Activated CD8-positive, alpha-beta T cell treated with anti-CD3 and anti-CD28 coated beads for 36 hours (primary cell): ENCODE data around the gene PRR15L. TPM values are rescaled to one million over a fixed set of nuclear protein-coding genes. Genes with fewer than 3 reads are reported as not detected.
A peak's percentile ranks its signal among the peaks of the same experiment; 100 is the strongest.
"Not testable (repeated sequence)": the region's sequence is repeated elsewhere in the genome, so short reads cannot be mapped to it uniquely, and the experiment has no call there.

Source experiments
- ATAC-seq: fragments of 200-7000 bp; cut with Tn5 transposase; one replicate; pipeline ENCODE4 v1.10.0; 2021; ENCODE audit warnings: mild to moderate bottlenecking, moderate library complexity
- CTCF ChIA-PET: fragments of 350-600 bp; sonication (Branson Sonifier 250); formaldehyde crosslinking; loops from one replicate; lab custom pipeline; 2021; ENCODE audit warnings: antibody characterized with exemption; lab: Charles Lee
- POLR2A ChIA-PET: fragments of 350-600 bp; sonication (Branson Sonifier 250); formaldehyde crosslinking; loops from one replicate; lab custom pipeline; 2021; ENCODE audit warnings: antibody characterized with exemption; lab: Charles Lee
- DNase-seq: peaks from one replicate; pipeline ENCODE4 v3.0.0-alpha.2; 2020
- H3K27ac Mint-ChIP-seq: one replicate; pipeline ENCODE4 v1.8.0; 2021; ENCODE audit warnings: mild to moderate bottlenecking, mixed read lengths
- H3K27me3 Mint-ChIP-seq: one replicate; pipeline ENCODE4 v1.8.0; 2021; ENCODE audit warnings: mixed read lengths
- H3K36me3 Mint-ChIP-seq: one replicate; pipeline ENCODE4 v1.8.0; 2021; ENCODE audit warnings: low read depth, mixed read lengths
- H3K4me1 Mint-ChIP-seq: one replicate; pipeline ENCODE4 v1.8.0; 2021; ENCODE audit warnings: low read depth, mixed read lengths
- H3K4me3 Mint-ChIP-seq: one replicate; pipeline ENCODE4 v1.8.0; 2021; ENCODE audit warnings: mild to moderate bottlenecking, moderate library complexity, mixed read lengths
- H3K9me3 Mint-ChIP-seq: one replicate; pipeline ENCODE4 v1.8.0; 2021; ENCODE audit warnings: mixed read lengths
- CTCF ChIP-seq: fragments of 200-600 bp; IDR thresholded peaks from one replicate; pipeline ENCODE4 v1.8.0; 2022; ENCODE audit warnings: antibody characterized with exemption, mild to moderate bottlenecking
- intact Hi-C: fragments of 100-400 bp; cut with micrococcal nuclease; formaldehyde crosslinking; loops from one replicate; pipeline ENCODE4 v1.10.0; 2022
- total RNA-seq, 2 experiments: library from RNA; stranded (reverse); gene quantifications; one replicate each; pipeline ENCODE4 v1.2.3, GENCODE V29; 2021

The PRR15L gene
- total RNA-seq, 2 experiments from 2014 or later = not detected

GRCh38 chr17:47924785-47925677 lies 32.7 kb downstream of the PRR15L start:
- POLR2A ChIA-PET = interaction anchor here (1.1 kb wide), 1 partner anchor 25 kb away, joined by 3 read pairs; no protein-coding TSS in a partner anchor
- Mint-ChIP-seq H3K4me1 (no peaks in the 10 kb centered on the region), H3K36me3 (peaks cover 15% of the 10 kb centered on the region)

GRCh38 chr17:47919889-47920288 lies 37.8 kb downstream of the PRR15L start:
- intact Hi-C loops, H3K4me1 Mint-ChIP-seq, H3K27ac Mint-ChIP-seq, H3K36me3 Mint-ChIP-seq, DNase-seq, ATAC-seq, H3K4me3 Mint-ChIP-seq, POLR2A ChIA-PET, H3K27me3 Mint-ChIP-seq, H3K9me3 Mint-ChIP-seq: not testable (repeated sequence)
- CTCF ChIA-PET = interaction anchor here (1.3 to 2.0 kb wide), 3 partner anchors 12 to 30 kb away, joined by 3 to 8 read pairs (median 5); no protein-coding TSS in a partner anchor

More at GRCh38 chr17:47924785-47925677, 32.7 kb downstream of the PRR15L start:
- Mint-ChIP-seq H3K4me3 (no peak overlapping the region), H3K27me3 (no peaks in the 10 kb centered on the region), H3K9me3 (no peaks in the 10 kb centered on the region), H3K27ac (no peak overlapping the region)
- DNase-seq = no peak
- no peak for ATAC-seq
- CTCF ChIA-PET = interaction anchor here (2.3 kb wide), 1 partner anchor 45 kb away, joined by 9 read pairs; the partner anchor contains the start of gene CDK5RAP3
- no peak for TF ChIP-seq CTCF
- intact Hi-C loops = no loop called here

- POLR2A ChIA-PET = no interaction called here
- Mint-ChIP-seq H3K27ac (no peak overlapping the region), H3K36me3 (peaks cover 2% of the 10 kb centered on the region), H3K4me3 (no peak overlapping the region), H3K9me3 (no peaks in the 10 kb centered on the region), H3K27me3 (no peaks in the 10 kb centered on the region), H3K4me1 (no peaks in the 10 kb centered on the region)
- no peak for DNase-seq
- intact Hi-C loops = no loop called here
- TF ChIP-seq CTCF = no peak
- CTCF ChIA-PET = interaction anchor here (0.6 to 2.0 kb wide), 5 partner anchors 11 to 317 kb away, joined by 3 to 8 read pairs (median 5); no protein-coding TSS in a partner anchor
- ATAC-seq = no peak
Measured at GRCh38 chr17:47918991-47919390, 38.7 kb downstream of the PRR15L start.

GRCh38 chr17:47918006-47918405 lies 39.7 kb downstream of the PRR15L start:
- H3K4me3 Mint-ChIP-seq = no peak overlapping the region
- peak overlapping the region; percentile 47 for H3K27ac Mint-ChIP-seq
- no peak for ATAC-seq
- POLR2A ChIA-PET = interaction anchor here (0.6 kb wide), 1 partner anchor 732 kb away, joined by 3 read pairs; no protein-coding TSS in a partner anchor
- TF ChIP-seq CTCF = no peak
- DNase-seq = no peak
- no peaks in the 10 kb centered on the region for H3K4me1 Mint-ChIP-seq
- H3K9me3 Mint-ChIP-seq = no peaks in the 10 kb centered on the region
- no peaks in the 10 kb centered on the region for H3K27me3 Mint-ChIP-seq
- intact Hi-C loops = no loop called here
- H3K36me3 Mint-ChIP-seq = peaks cover 2% of the 10 kb centered on the region
- CTCF ChIA-PET = interaction anchor here (1.7 to 2.0 kb wide), 2 partner anchors 29 to 32 kb away, joined by 5 to 8 read pairs; no protein-coding TSS in a partner anchor

GRCh38 chr17:47917581-47917980 lies 40.1 kb downstream of the PRR15L start:
- Mint-ChIP-seq H3K9me3 (no peaks in the 10 kb centered on the region), H3K27me3 (no peaks in the 10 kb centered on the region), H3K27ac (peak overlapping the region; percentile 28), H3K36me3 (peaks cover 2% of the 10 kb centered on the region), H3K4me1 (no peaks in the 10 kb centered on the region), H3K4me3 (no peak overlapping the region)
- CTCF ChIA-PET = no interaction called here
- intact Hi-C loops = no loop called here
- POLR2A ChIA-PET = no interaction called here
- DNase-seq (no peak), ATAC-seq (no peak)
- no peak for TF ChIP-seq CTCF
